HepG2 (cell line): ENCODE measurements around the gene USB1. TPM values are rescaled to one million over a fixed set of nuclear protein-coding genes. Genes with fewer than 3 reads are reported as not detected.

ENCODE experiments used
- ATAC-seq: fragments of 200-7000 bp; cut with Tn5 transposase; 3 replicates; pipeline ENCODE4 v1.9.1; 2020; ENCODE audit warnings: mild to moderate bottlenecking, moderate library complexity
- BruUV-seq: library from RNA; stranded (reverse); fragments of 400-500 nt; replicated peaks from 2 replicates; lab custom pipeline; 2021; lab: Mats Ljungman, UMichigan
- CTCF ChIA-PET: fragments of 300-600 bp; formaldehyde crosslinking; extraction: SDS; loops from one replicate; lab custom pipeline; 2021; ENCODE audit warnings: low total read pairs, inconsistent platforms, low intra/inter-chr PET ratio; lab: Yijun Ruan, JAX
- POLR2A ChIA-PET: fragments of 350-600 bp; sonication (Branson Sonifier 250); formaldehyde crosslinking; loops from one replicate; lab custom pipeline; 2020; ENCODE audit warnings: antibody characterized with exemption, inconsistent platforms; lab: Yijun Ruan, JAX
- DNase-seq: peaks from one replicate; pipeline ENCODE4 v3.0.0-alpha.2; 2015; ENCODE audit warnings: low spot score
- FAIRE-seq: peaks from 3 replicates; lab custom pipeline; 2011; peaks lifted over from hg19 to GRCh38; lab: Jason Lieb, UNC
- H2AFZ ChIP-seq: one replicate; pipeline ENCODE4 v1.6.1; 2011; ENCODE audit warnings: low read length, inconsistent platforms
- H3K27ac ChIP-seq: fragments of 300-600 bp; 3 replicates; pipeline ENCODE4 v1.8.0; 2011; ENCODE audit warnings: mixed run types, mild to moderate bottlenecking, mixed read lengths, low read length, inconsistent platforms; ENCODE audit not compliant: insufficient read depth; ENCODE audit errors: extremely low read length
- H3K27me3 ChIP-seq, 2 experiments: fragments of 200-600 bp in 1 of 2; 2 replicates in 1 of 2; 3 replicates in 1 of 2; pipeline versions ENCODE4 v1.6.0 to v1.8.0; 2011; ENCODE audit warnings: low read length in 2 of 2, mild to moderate bottlenecking in 2 of 2, moderate library complexity in 2 of 2, inconsistent platforms in 1 of 2; ENCODE audit not compliant: insufficient read depth in 2 of 2, control insufficient read depth in 1 of 2
- H3K36me3 ChIP-seq, 2 experiments: fragments of 200-600 bp in 1 of 2; replicated peaks in 1 of 2; 2 replicates in 1 of 2; 3 replicates in 1 of 2; pipeline versions ENCODE4 v1.5.1 to v1.8.0; 2011; ENCODE audit warnings: low read length in 2 of 2, inconsistent platforms in 1 of 2; ENCODE audit not compliant: insufficient read depth in 2 of 2, control insufficient read depth in 1 of 2
- H3K4me1 ChIP-seq: 2 replicates; pipeline ENCODE4 v1.5.1; 2012; ENCODE audit warnings: low read length, inconsistent platforms; ENCODE audit not compliant: insufficient read depth
- H3K4me2 ChIP-seq: 2 replicates; pipeline ENCODE4 v1.6.0; 2011; ENCODE audit warnings: low read depth, low read length, inconsistent platforms
- H3K4me3 ChIP-seq, 3 experiments: fragments of 200-600 bp in 1 of 3; sonication (generic), shearing (Covaris generic) in 1 of 3; replicated peaks in 1 of 3; 2 replicates each; pipeline ENCODE4 v1.5.1; 2011 to 2016; ENCODE audit warnings: low read length in 3 of 3, inconsistent platforms in 2 of 3, low read depth in 2 of 3, mild to moderate bottlenecking in 2 of 3, control low read depth in 1 of 3, mixed read lengths in 1 of 3; ENCODE audit not compliant: insufficient read depth in 1 of 3
- H3K79me2 ChIP-seq: one replicate; pipeline ENCODE4 v1.6.1; 2011; ENCODE audit warnings: low read length, inconsistent platforms; ENCODE audit not compliant: insufficient read depth
- H3K9ac ChIP-seq: 2 replicates; pipeline ENCODE4 v1.6.0; 2011; ENCODE audit warnings: mild to moderate bottlenecking, low read depth, low read length, inconsistent platforms; ENCODE audit not compliant: insufficient read depth
- H3K9me3 ChIP-seq: 2 replicates; pipeline ENCODE4 v1.5.1; 2012; ENCODE audit warnings: mild to moderate bottlenecking, low read length
- H4K20me1 ChIP-seq: 2 replicates; pipeline ENCODE4 v1.6.0; 2011; ENCODE audit warnings: inconsistent platforms, mild to moderate bottlenecking, low read length, moderate library complexity; ENCODE audit not compliant: insufficient read depth
- ARID5B ChIP-seq: IDR thresholded peaks from 2 replicates; pipeline ENCODE4 v1.4.0; 2020; ENCODE audit warnings: mild to moderate bottlenecking, missing genetic modification reagents
- HCFC1 ChIP-seq: fragments of 150-350 bp; IDR thresholded peaks from 2 replicates; pipeline ENCODE4 v1.6.1; 2014; ENCODE audit warnings: low read depth, low read length
- HNRNPUL1 ChIP-seq: fragments of 200-400 bp; formaldehyde crosslinking; IDR thresholded peaks from 2 replicates; pipeline ENCODE4 v1.6.1; 2017; ENCODE audit warnings: low read depth, mild to moderate bottlenecking, low read length, moderate library complexity
- JUN ChIP-seq: sonication (generic); formaldehyde crosslinking; IDR thresholded peaks from 2 replicates; pipeline ENCODE4 v1.4.0; 2020; ENCODE audit warnings: mild to moderate bottlenecking, missing genetic modification reagents
- LBX2 ChIP-seq: sonication (generic); formaldehyde crosslinking; IDR thresholded peaks from 2 replicates; pipeline ENCODE4 v1.5.0; 2020; ENCODE audit warnings: missing genetic modification reagents, mild to moderate bottlenecking, borderline replicate concordance
- MTF2 ChIP-seq: sonication (generic); formaldehyde crosslinking; IDR thresholded peaks from 2 replicates; pipeline ENCODE4 v1.5.0; 2020; ENCODE audit warnings: missing genetic modification reagents, borderline replicate concordance
- NFKB2 ChIP-seq: sonication (generic); formaldehyde crosslinking; IDR thresholded peaks from 2 replicates; pipeline ENCODE4 v1.4.0; 2020; ENCODE audit warnings: missing genetic modification reagents, borderline replicate concordance
- PREB ChIP-seq: sonication (generic); formaldehyde crosslinking; IDR thresholded peaks from 2 replicates; pipeline ENCODE4 v1.4.0; 2020; ENCODE audit warnings: missing genetic modification reagents
- RNF219 ChIP-seq: sonication (generic); formaldehyde crosslinking; IDR thresholded peaks from 2 replicates; pipeline ENCODE4 v1.5.0; 2020; ENCODE audit warnings: mild to moderate bottlenecking, missing genetic modification reagents
- SP2 ChIP-seq: sonication (generic); formaldehyde crosslinking; IDR thresholded peaks from 2 replicates; pipeline ENCODE4 v1.5.1; 2020; ENCODE audit warnings: mild to moderate bottlenecking, missing genetic modification reagents
- THAP8 ChIP-seq: sonication (generic); formaldehyde crosslinking; IDR thresholded peaks from 2 replicates; pipeline ENCODE4 v1.5.1; 2020; ENCODE audit warnings: missing genetic modification reagents, mild to moderate bottlenecking, borderline replicate concordance
- YY1 ChIP-seq: IDR thresholded peaks from 2 replicates; pipeline ENCODE4 v1.6.1; 2011; ENCODE audit warnings: low read length, low read depth, moderate library complexity, mild to moderate bottlenecking; ENCODE audit not compliant: insufficient read depth, insufficient replicate concordance
- ZBTB3 ChIP-seq: sonication (generic); formaldehyde crosslinking; IDR thresholded peaks from 2 replicates; pipeline ENCODE4 v1.4.0; 2020; ENCODE audit warnings: low read depth, mild to moderate bottlenecking, moderate library complexity, missing genetic modification reagents, borderline replicate concordance
- ZNF234 ChIP-seq: sonication (generic); formaldehyde crosslinking; conservative IDR thresholded peaks from 2 replicates; pipeline ENCODE4 v1.5.1; 2020; ENCODE audit warnings: mild to moderate bottlenecking, missing genetic modification reagents
- ZNF510 ChIP-seq: sonication (generic); formaldehyde crosslinking; IDR thresholded peaks from 2 replicates; pipeline ENCODE4 v1.4.0; 2020; ENCODE audit warnings: low read depth, mild to moderate bottlenecking, missing genetic modification reagents
- WGBS: methylation state at CpG from one replicate; pipeline ENCODE4 v1.1.6; 2017; ENCODE audit warnings: low lambda C conversion rate; 5-methylcytosine and 5-hydroxymethylcytosine counted together
- in situ Hi-C: cut with HindIII; loops from 2 replicates; pipeline ENCODE4 v1.10.0; 2017; ENCODE audit warnings: low pct_unique_long_range_greater_than_20kb; ENCODE audit not compliant: extremely low pct_ligation_motif_present
- intact Hi-C: fragments of 100-400 bp; cut with micrococcal nuclease; formaldehyde crosslinking; loops from one replicate; pipeline ENCODE4 v1.10.0; 2022; ENCODE audit not compliant: unreplicated experiment
- polyA plus RNA-seq, 8 experiments: library from polyadenylated mRNA; depleted of rRNA in 3 of 8; stranded (reverse) in 7 of 8; unstranded in 1 of 8; fragments of >200 nt; fragmentation: Illumina TruSeq in 4 of 8; extraction: Trizol in 4 of 8; gene quantifications; 2 replicates each; pipeline versions ENCODE4 v1.2.1 to v1.2.3, GENCODE V29; 2011 to 2016; ENCODE audit warnings: low read depth in 4 of 8, missing spikeins in 1 of 8, mixed read lengths in 1 of 8; ENCODE audit not compliant: insufficient read depth in 1 of 8
- total RNA-seq, 5 experiments: library from RNA; depleted of rRNA; stranded (reverse); fragments of >200 nt; fragmentation: Illumina TruSeq; extraction: Trizol; gene quantifications; 2 replicates each; pipeline ENCODE4 v1.2.3, GENCODE V29; 2016; ENCODE audit warnings: low read depth in 1 of 5

Gene USB1
- total and polyA plus RNA-seq, 2 of the 13 experiments (the other 11 are each of a cell fraction or from before 2014, with no cell fraction given), result 16.7 to 65.4 TPM

- ChIA-PET CTCF (no interaction called here), POLR2A (no interaction called here)
- no peak overlapping the region for H3K27ac ChIP-seq
- no peak overlapping the region for H3K4me3 ChIP-seq
- in situ Hi-C loops, result no loop called here
- WGBS, result 3% methylated on average over 6 of the region's 6 CpGs
- H2AFZ ChIP-seq, result no peak overlapping the region
- BruUV-seq, result no TSS peak
- no peaks in the 10 kb centered on the region for H3K9me3 ChIP-seq
- ATAC-seq (no peak), DNase-seq (no peak), FAIRE-seq (no peak)
- no peak overlapping the region for H3K4me2 ChIP-seq
- H3K36me3 ChIP-seq, result no peaks in the 10 kb centered on the region
- TF ChIP-seq SP2 (no peak), MTF2 (no peak), ZNF510 (CRISPR knock-in tag) (no peak), RNF219 (CRISPR knock-in tag) (no peak), ZNF234 (CRISPR knock-in tag) (no peak), YY1 (no peak), ARID5B (no peak), JUN (no peak), NFKB2 (CRISPR knock-in tag) (no peak), THAP8 (no peak), HCFC1 (no peak), PREB (CRISPR knock-in tag) (no peak), ZBTB3 (no peak), LBX2 (CRISPR knock-in tag) (no peak), HNRNPUL1 (no peak)
- peaks cover 30% of the 10 kb centered on the region for H3K4me1 ChIP-seq
- no peaks in the 10 kb centered on the region for H4K20me1 ChIP-seq
- no peaks in the 10 kb centered on the region for H3K79me2 ChIP-seq
- intact Hi-C loops, result no loop called here
- H3K9ac ChIP-seq, result no peak overlapping the region
- H3K27me3 ChIP-seq, result peaks cover 8 to 72% of the 10 kb centered on the region in 2 experiments; a peak in 4 of 5 replicates
Observed at GRCh38 chr16:57958544-57958943, 42.7 kb upstream of the USB1 start.
